ENCODE measurements around the gene KIAA0586. TPM values are rescaled to one million over a fixed set of nuclear protein-coding genes. Genes with fewer than 3 reads are reported as not detected.
"Not testable (repeated sequence)": the region's sequence is repeated elsewhere in the genome, so short reads cannot be mapped to it uniquely, and the experiment has no call there.

KIAA0586 gene
- total RNA-seq, result 23.5 and 24.4 TPM in 2 replicates

- no peaks in the 10 kb centered on the region for H3K9me3 Mint-ChIP-seq
- intact Hi-C loops (cut with micrococcal nuclease), result loop anchor here (1.0 to 10.0 kb wide), 7 partner anchors 73 to 1853 kb away; partner anchors contain the start of genes ARID4A, DACT1, JKAMP and L3HYPDH
- H3K36me3 Mint-ChIP-seq (ENCODE audit: low read depth), result peaks cover 29% of the 10 kb centered on the region
- H3K4me3 Mint-ChIP-seq (ENCODE audit: low read depth), result peak within 1 kb of the TSS; percentile 94
- peak within 1 kb of the TSS; percentile 99 for H3K27ac Mint-ChIP-seq
- DNase-seq (ENCODE audit: low spot score), result peak; percentile 97
- H3K4me1 Mint-ChIP-seq (ENCODE audit: low read depth), result peaks cover 37% of the 10 kb centered on the region
- H3K27me3 Mint-ChIP-seq (ENCODE audit: low read depth), result no peaks in the 10 kb centered on the region
Measured at GRCh38 chr14:58427281-58428117, at the start of gene KIAA0586, which contains the start of gene TIMM9. Gene KIAA0586 (plus strand): TSS chr14:58427719. CDS start chr14:58428265, 546 bp downstream. Gene TIMM9 (minus strand): TSS chr14:58427531. CDS start chr14:58411945, 15,586 bp downstream.

- peaks cover 3% of the 10 kb centered on the region for H3K36me3 Mint-ChIP-seq (ENCODE audit: low read depth)
- no peaks in the 10 kb centered on the region for H3K27me3 Mint-ChIP-seq (ENCODE audit: low read depth)
- peaks cover 11% of the 10 kb centered on the region for H3K4me1 Mint-ChIP-seq (ENCODE audit: low read depth)
- intact Hi-C loops (cut with micrococcal nuclease), result no loop called here
- no peak overlapping the region for H3K4me3 Mint-ChIP-seq (ENCODE audit: low read depth)
- no peaks in the 10 kb centered on the region for H3K9me3 Mint-ChIP-seq
- H3K27ac Mint-ChIP-seq, result no peak overlapping the region
- DNase-seq (ENCODE audit: low spot score), result no peak
Measured at GRCh38 chr14:58390830-58391229, 36.7 kb upstream of the KIAA0586 start.

- Mint-ChIP-seq H3K4me3 (ENCODE audit: low read depth) (peak overlapping the region; percentile 61), H3K27ac (peak overlapping the region; percentile 36), H3K9me3 (no peaks in the 10 kb centered on the region), H3K27me3 (ENCODE audit: low read depth) (no peaks in the 10 kb centered on the region), H3K4me1 (ENCODE audit: low read depth) (peaks cover 14% of the 10 kb centered on the region), H3K36me3 (ENCODE audit: low read depth) (peaks cover 3% of the 10 kb centered on the region)
- intact Hi-C loops (cut with micrococcal nuclease), result no loop called here
- no peak for DNase-seq (ENCODE audit: low spot score)
Measured at GRCh38 chr14:58395562-58395811, 32.0 kb upstream of the KIAA0586 start.

GRCh38 chr14:58395812-58396788 lies 31.4 kb upstream of the KIAA0586 start, which contains the start of gene TOMM20L:
Gene TOMM20L (plus strand): TSS chr14:58395930. CDS start chr14:58395958, 28 bp downstream.
- H3K4me3 Mint-ChIP-seq (ENCODE audit: low read depth), result peak within 1 kb of the TSS; percentile 67
- intact Hi-C loops (cut with micrococcal nuclease), result no loop called here
- peaks cover 3% of the 10 kb centered on the region for H3K36me3 Mint-ChIP-seq (ENCODE audit: low read depth)
- H3K9me3 Mint-ChIP-seq, result no peaks in the 10 kb centered on the region
- H3K27me3 Mint-ChIP-seq (ENCODE audit: low read depth), result no peaks in the 10 kb centered on the region
- DNase-seq (ENCODE audit: low spot score), result peak; percentile 67
- H3K4me1 Mint-ChIP-seq (ENCODE audit: low read depth), result peaks cover 9% of the 10 kb centered on the region
- H3K27ac Mint-ChIP-seq, result peak within 1 kb of the TSS; percentile 36

GRCh38 chr14:58397156-58397555 lies 30.4 kb upstream of the KIAA0586 start:
- Mint-ChIP-seq H3K4me3 (ENCODE audit: low read depth) (no peak overlapping the region), H3K27me3 (ENCODE audit: low read depth) (no peaks in the 10 kb centered on the region), H3K27ac (no peak overlapping the region), H3K4me1 (ENCODE audit: low read depth) (peaks cover 7% of the 10 kb centered on the region), H3K9me3 (no peaks in the 10 kb centered on the region), H3K36me3 (ENCODE audit: low read depth) (peaks cover 7% of the 10 kb centered on the region)
- DNase-seq (ENCODE audit: low spot score), result no peak
- intact Hi-C loops (cut with micrococcal nuclease), result no loop called here

GRCh38 chr14:58398495-58398894 lies 29.0 kb upstream of the KIAA0586 start:
- H3K4me3 Mint-ChIP-seq (ENCODE audit: low read depth), result no peak overlapping the region
- no peak overlapping the region for H3K27ac Mint-ChIP-seq
- H3K27me3 Mint-ChIP-seq (ENCODE audit: low read depth), result no peaks in the 10 kb centered on the region
- no peaks in the 10 kb centered on the region for H3K9me3 Mint-ChIP-seq
- H3K36me3 Mint-ChIP-seq (ENCODE audit: low read depth), result peaks cover 7% of the 10 kb centered on the region
- intact Hi-C loops (cut with micrococcal nuclease), result no loop called here
- peaks cover 7% of the 10 kb centered on the region for H3K4me1 Mint-ChIP-seq (ENCODE audit: low read depth)
- no peak for DNase-seq (ENCODE audit: low spot score)

GRCh38 chr14:58398895-58399294 lies 28.6 kb upstream of the KIAA0586 start:
- no peaks in the 10 kb centered on the region for H3K27me3 Mint-ChIP-seq (ENCODE audit: low read depth)
- H3K4me3 Mint-ChIP-seq (ENCODE audit: low read depth), result no peak overlapping the region
- H3K36me3 Mint-ChIP-seq (ENCODE audit: low read depth), result peaks cover 7% of the 10 kb centered on the region
- H3K27ac Mint-ChIP-seq, result no peak overlapping the region
- no peaks in the 10 kb centered on the region for H3K9me3 Mint-ChIP-seq
- H3K4me1 Mint-ChIP-seq (ENCODE audit: low read depth), result peaks cover 7% of the 10 kb centered on the region
- intact Hi-C loops (cut with micrococcal nuclease), result no loop called here
- no peak for DNase-seq (ENCODE audit: low spot score)

GRCh38 chr14:58401587-58401986 lies 25.9 kb upstream of the KIAA0586 start:
- H3K27me3 Mint-ChIP-seq (ENCODE audit: low read depth), result no peaks in the 10 kb centered on the region
- intact Hi-C loops (cut with micrococcal nuclease), result no loop called here
- no peak overlapping the region for H3K4me3 Mint-ChIP-seq (ENCODE audit: low read depth)
- H3K9me3 Mint-ChIP-seq, result no peaks in the 10 kb centered on the region
- H3K27ac Mint-ChIP-seq, result no peak overlapping the region
- H3K4me1 Mint-ChIP-seq (ENCODE audit: low read depth), result no peaks in the 10 kb centered on the region
- peaks cover 16% of the 10 kb centered on the region for H3K36me3 Mint-ChIP-seq (ENCODE audit: low read depth)
- DNase-seq (ENCODE audit: low spot score), result no peak

- Mint-ChIP-seq H3K36me3 (ENCODE audit: low read depth) (peaks cover 48% of the 10 kb centered on the region), H3K9me3 (no peaks in the 10 kb centered on the region), H3K27me3 (ENCODE audit: low read depth) (no peaks in the 10 kb centered on the region), H3K27ac (no peak overlapping the region), H3K4me1 (ENCODE audit: low read depth) (peaks cover 2% of the 10 kb centered on the region), H3K4me3 (ENCODE audit: low read depth) (no peak overlapping the region)
- DNase-seq (ENCODE audit: low spot score), result no peak
- intact Hi-C loops (cut with micrococcal nuclease), result no loop called here
Measured at GRCh38 chr14:58408681-58409215, 18.8 kb upstream of the KIAA0586 start.

GRCh38 chr14:58414845-58415244 lies 12.7 kb upstream of the KIAA0586 start:
- Mint-ChIP-seq H3K27ac (no peak overlapping the region), H3K4me3 (ENCODE audit: low read depth) (no peak overlapping the region), H3K4me1 (ENCODE audit: low read depth) (peaks cover 13% of the 10 kb centered on the region), H3K9me3 (peaks cover 4% of the 10 kb centered on the region), H3K27me3 (ENCODE audit: low read depth) (no peaks in the 10 kb centered on the region), H3K36me3 (ENCODE audit: low read depth) (peaks cover 68% of the 10 kb centered on the region)
- no peak for DNase-seq (ENCODE audit: low spot score)
- intact Hi-C loops (cut with micrococcal nuclease), result no loop called here

- no peak overlapping the region for H3K27ac Mint-ChIP-seq
- intact Hi-C loops (cut with micrococcal nuclease), result no loop called here
- H3K4me3 Mint-ChIP-seq (ENCODE audit: low read depth), result no peak overlapping the region
- peaks cover 18% of the 10 kb centered on the region for H3K4me1 Mint-ChIP-seq (ENCODE audit: low read depth)
- DNase-seq (ENCODE audit: low spot score), result no peak
- peaks cover 4% of the 10 kb centered on the region for H3K9me3 Mint-ChIP-seq
- peaks cover 72% of the 10 kb centered on the region for H3K36me3 Mint-ChIP-seq (ENCODE audit: low read depth)
- H3K27me3 Mint-ChIP-seq (ENCODE audit: low read depth), result no peaks in the 10 kb centered on the region
Measured at GRCh38 chr14:58415636-58416547, 11.6 kb upstream of the KIAA0586 start.

GRCh38 chr14:58416934-58417333 lies 10.6 kb upstream of the KIAA0586 start:
- intact Hi-C loops (cut with micrococcal nuclease); DNase-seq (ENCODE audit: low spot score); H3K27me3 Mint-ChIP-seq (ENCODE audit: low read depth); H3K27ac Mint-ChIP-seq; H3K9me3 Mint-ChIP-seq; H3K4me3 Mint-ChIP-seq (ENCODE audit: low read depth): not testable (repeated sequence)
- peaks cover 20% of the 10 kb centered on the region for H3K4me1 Mint-ChIP-seq (ENCODE audit: low read depth)
- peaks cover 71% of the 10 kb centered on the region for H3K36me3 Mint-ChIP-seq (ENCODE audit: low read depth)

Measured in activated T-helper 2 cell treated with anti-CD3 and anti-CD28 coated beads, Interferon-gamma antibody, Interleukin-2, Interleukin-4, amounts not matched to agents 10 μg/mL and 5 μg/mL and 100 μg/mL, durations not matched to agents 14 hours and 24 hours and 36 hours (primary cell).